ENCODE measurements around the gene DQX1. TPM values are rescaled to one million over a fixed set of nuclear protein-coding genes. Genes with fewer than 3 reads are reported as not detected.

Gene DQX1
- total and polyA plus RNA-seq, 2 of the 8 experiments (the other 6 are each of a cell fraction or from before 2014, with no cell fraction given): 0.76 to 1.1 TPM

- TF ChIP-seq POU5F1 (IDR thresholded peaks at IDR 0.05; ENCODE audit: low read depth, low read length): no peak
- no peak for TF ChIP-seq EZH2 (IDR thresholded peaks at IDR 0.05; ENCODE audit: low read depth, low read length, severe bottlenecking)
- TF ChIP-seq ASH2L (IDR thresholded peaks at IDR 0.05; ENCODE audit: low read length): no peak
- TF ChIP-seq SP4 (IDR thresholded peaks at IDR 0.05; ENCODE audit: low read length): no peak
Observed at GRCh38 chr2:74516650-74517049, 9.4 kb downstream of the DQX1 start (continued).
